Neural cell (in vitro differentiated cells): ENCODE results near the gene PID1.

Source experiments
- CTCF ChIP-seq: fragments of 450-650 bp; IDR thresholded peaks from 2 replicates; pipeline ENCODE4 v1.5.1; 2014; ENCODE audit warnings: antibody characterized with exemption, mild to moderate bottlenecking, moderate library complexity; ENCODE audit not compliant: poor library complexity, severe bottlenecking
- EP300 ChIP-seq: fragments of 450-650 bp; conservative IDR thresholded peaks from 2 replicates; pipeline ENCODE4 v1.6.1; 2014; ENCODE audit warnings: antibody characterized with exemption, mild to moderate bottlenecking, moderate library complexity; ENCODE audit not compliant: poor library complexity, severe bottlenecking
- SMC3 ChIP-seq: fragments of 450-650 bp; conservative IDR thresholded peaks from 2 replicates; pipeline ENCODE4 v1.6.1; 2014; ENCODE audit warnings: antibody characterized with exemption, mild to moderate bottlenecking, moderate library complexity; ENCODE audit not compliant: poor library complexity

- no peak for TF ChIP-seq EP300
- TF ChIP-seq SMC3: no peak
- no peak for TF ChIP-seq CTCF
Observed at GRCh38 chr2:229191413-229191812, 79.7 kb downstream of the PID1 start.
